Neuronal stem cell (in vitro differentiated cells): Measurements from ENCODE around the gene RPL37A.

Experiments used
- DNase-seq: peaks from one replicate; pipeline ENCODE4 v3.0.0-alpha.2; 2013; ENCODE audit warnings: low spot score
- H2AFZ ChIP-seq: one replicate; pipeline ENCODE4 v1.6.1; 2013; ENCODE audit warnings: mild to moderate bottlenecking, low read length, inconsistent platforms
- H2AK5ac ChIP-seq: 2 replicates; pipeline ENCODE4 v1.6.1; 2013; ENCODE audit warnings: low read depth, mild to moderate bottlenecking, inconsistent platforms, low read length, moderate library complexity, mixed read lengths
- H2BK120ac ChIP-seq: 2 replicates; pipeline ENCODE4 v1.6.1; 2013; ENCODE audit warnings: low read depth, mild to moderate bottlenecking, inconsistent platforms, low read length, moderate library complexity, mixed read lengths
- H2BK12ac ChIP-seq: one replicate; pipeline ENCODE4 v1.6.1; 2013; ENCODE audit warnings: low read length, inconsistent platforms
- H2BK15ac ChIP-seq: 2 replicates; pipeline ENCODE4 v1.6.1; 2013; ENCODE audit warnings: mild to moderate bottlenecking, low read length, inconsistent platforms, mixed read lengths
- H2BK5ac ChIP-seq: one replicate; pipeline ENCODE4 v1.6.1; 2013; ENCODE audit warnings: inconsistent platforms, mild to moderate bottlenecking, low read length, moderate library complexity
- H3K14ac ChIP-seq: one replicate; pipeline ENCODE4 v1.6.1; 2013; ENCODE audit warnings: low read length, inconsistent platforms
- H3K18ac ChIP-seq: 2 replicates; pipeline ENCODE4 v1.6.1; 2013; ENCODE audit warnings: low read length, inconsistent platforms
- H3K23ac ChIP-seq: 2 replicates; pipeline ENCODE4 v1.6.1; 2013; ENCODE audit warnings: low read depth, mild to moderate bottlenecking, mixed read lengths, low read length, inconsistent platforms; ENCODE audit not compliant: poor library complexity
- H3K27ac ChIP-seq: replicated peaks from 3 replicates; pipeline ENCODE4 v1.5.1; 2013; ENCODE audit warnings: low read length, inconsistent platforms
- H3K27me3 ChIP-seq, 3 experiments: 2 replicates each; pipeline ENCODE4 v1.6.1; 2013; ENCODE audit warnings: low read length in 3 of 3, mild to moderate bottlenecking in 2 of 3, inconsistent platforms in 1 of 3, low read depth in 1 of 3, mixed read lengths in 1 of 3, moderate library complexity in 1 of 3; ENCODE audit not compliant: control insufficient read depth in 3 of 3, insufficient read depth in 3 of 3
- H3K36me3 ChIP-seq, 2 donors: replicated peaks in 1 of 2; 2 replicates each; pipeline ENCODE4 v1.6.1; 2013; ENCODE audit warnings: low read length in 2 of 2; ENCODE audit not compliant: control insufficient read depth in 2 of 2, insufficient read depth in 2 of 2
- H3K4ac ChIP-seq: 2 replicates; pipeline ENCODE4 v1.6.1; 2013; ENCODE audit warnings: inconsistent platforms, mild to moderate bottlenecking, low read length, moderate library complexity
- H3K4me1 ChIP-seq, 2 donors: 1 replicate in 1 of 2; 2 replicates in 1 of 2; pipeline ENCODE4 v1.6.1; 2013; ENCODE audit warnings: low read length in 2 of 2, low read depth in 1 of 2; ENCODE audit not compliant: control insufficient read depth in 2 of 2, insufficient read depth in 1 of 2
- H3K4me2 ChIP-seq: one replicate; pipeline ENCODE4 v1.6.1; 2013; ENCODE audit warnings: mild to moderate bottlenecking, low read length, inconsistent platforms; ENCODE audit not compliant: insufficient read depth, poor library complexity, severe bottlenecking
- H3K4me3 ChIP-seq, 2 donors: 2 replicates each; pipeline ENCODE4 v1.5.1; 2013; ENCODE audit warnings: low read length in 2 of 2, mild to moderate bottlenecking in 2 of 2, inconsistent platforms in 1 of 2, moderate library complexity in 1 of 2
- H3K79me1 ChIP-seq: one replicate; pipeline ENCODE4 v1.6.1; 2013; ENCODE audit warnings: low read depth, mild to moderate bottlenecking, inconsistent platforms, low read length, moderate library complexity
- H3K9ac ChIP-seq: one replicate; pipeline ENCODE4 v1.6.1; 2013; ENCODE audit warnings: mild to moderate bottlenecking, low read depth, low read length, inconsistent platforms; ENCODE audit not compliant: poor library complexity
- H3K9me3 ChIP-seq, 2 donors: replicated peaks in 1 of 2; 2 replicates each; pipeline versions ENCODE3 to v1.6.1; 2013; ENCODE audit warnings: low read length in 2 of 2, mild to moderate bottlenecking in 2 of 2, inconsistent platforms in 1 of 2, low read depth in 1 of 2, mixed read lengths in 1 of 2, moderate library complexity in 1 of 2; ENCODE audit not compliant: control insufficient read depth in 2 of 2, insufficient read depth in 1 of 2
- H4K8ac ChIP-seq: one replicate; pipeline ENCODE4 v1.6.1; 2013; ENCODE audit warnings: low read depth, mild to moderate bottlenecking, inconsistent platforms, low read length, moderate library complexity
- H4K91ac ChIP-seq: one replicate; pipeline ENCODE4 v1.6.1; 2013; ENCODE audit warnings: low read length, low read depth, mild to moderate bottlenecking, inconsistent platforms; ENCODE audit not compliant: poor library complexity
- WGBS, 2 donors: extraction: QIAGEN DNeasy Blood & Tissue Kit; methylation state at CpG; one replicate each; pipeline ENCODE4 v1.1.7; 2013; ENCODE audit warnings: missing lambda C conversion rate in 2 of 2, mixed read lengths in 1 of 2; ENCODE audit not compliant: insufficient read length in 2 of 2, insufficient replicate concordance in 1 of 2; ENCODE audit errors: extremely low coverage in 2 of 2; 5-methylcytosine and 5-hydroxymethylcytosine counted together

Gene RPL37A

GRCh38 chr2:216463148-216463547 is 35.5 kb upstream of the RPL37A start:
- no peak overlapping the region for H3K14ac ChIP-seq

GRCh38 chr2:216464104-216464720 is 34.4 kb upstream of the RPL37A start:
- Histone ChIP-seq H3K4ac (no peak overlapping the region), H2BK15ac (no peak overlapping the region), H3K18ac (no peak overlapping the region), H2BK120ac (no peak overlapping the region), H4K8ac (no peak overlapping the region), H3K4me1 (peaks cover 0 to 3% of the 10 kb centered on the region in 2 donors), H3K27me3 (no peaks in the 10 kb centered on the region), H3K27ac (no peak overlapping the region), H2AK5ac (no peak overlapping the region), H3K36me3 (peaks cover 6 to 25% of the 10 kb centered on the region in 2 donors), H2AFZ (no peak overlapping the region), H3K9ac (no peak overlapping the region), H3K79me1 (no peaks in the 10 kb centered on the region), H3K4me3 (no peak overlapping the region), H2BK5ac (no peak overlapping the region), H4K91ac (no peak overlapping the region), H3K23ac (no peak overlapping the region), H3K9me3 (no peaks in the 10 kb centered on the region), H3K14ac (no peak overlapping the region), H3K4me2 (no peak overlapping the region), H2BK12ac (no peak overlapping the region)
- DNase-seq = no peak
- no CpG with 5 or more reads among the region's 6 CpGs for WGBS, 2 donors

More at GRCh38 chr2:216463148-216463547, 35.5 kb upstream of the RPL37A start:
- Histone ChIP-seq H3K9ac (no peak overlapping the region), H3K9me3 (no peaks in the 10 kb centered on the region), H2AK5ac (no peak overlapping the region), H3K36me3 (peaks cover 6 to 21% of the 10 kb centered on the region in 2 donors), H2AFZ (no peak overlapping the region), H3K23ac (no peak overlapping the region), H3K27ac (no peak overlapping the region), H3K4me1 (peaks cover 0 to 3% of the 10 kb centered on the region in 2 donors), H3K4ac (no peak overlapping the region), H2BK120ac (no peak overlapping the region), H3K18ac (no peak overlapping the region), H3K4me2 (no peak overlapping the region), H2BK15ac (no peak overlapping the region), H3K4me3 (no peak overlapping the region), H4K91ac (no peak overlapping the region), H3K27me3 (no peaks in the 10 kb centered on the region), H2BK12ac (no peak overlapping the region), H3K79me1 (no peaks in the 10 kb centered on the region), H4K8ac (no peak overlapping the region), H2BK5ac (no peak overlapping the region)
- DNase-seq = no peak
- WGBS, 2 donors = no CpG with 5 or more reads among the region's 2 CpGs

- no peak overlapping the region for H3K4me3 ChIP-seq
- no peaks in the 10 kb centered on the region for H3K79me1 ChIP-seq
- WGBS, 2 donors = no CpG with 5 or more reads among the region's 5 CpGs
- no peak overlapping the region for H3K9ac ChIP-seq
- H2BK5ac ChIP-seq = no peak overlapping the region
- no peak overlapping the region for H3K23ac ChIP-seq
- no peak overlapping the region for H2BK120ac ChIP-seq
- H3K27ac ChIP-seq = no peak overlapping the region
- H4K8ac ChIP-seq = no peak overlapping the region
- no peak overlapping the region for H3K4ac ChIP-seq
- no peaks in the 10 kb centered on the region for H3K27me3 ChIP-seq
- no peak overlapping the region for H2BK12ac ChIP-seq
- H3K36me3 ChIP-seq = peaks cover 8 to 29% of the 10 kb centered on the region in 2 donors
- H3K14ac ChIP-seq = no peak overlapping the region
- no peak overlapping the region for H2AFZ ChIP-seq
- H3K4me2 ChIP-seq = no peak overlapping the region
- H2AK5ac ChIP-seq = no peak overlapping the region
- H4K91ac ChIP-seq = no peak overlapping the region
- peaks cover 0 to 3% of the 10 kb centered on the region in 2 donors for H3K4me1 ChIP-seq
- H3K18ac ChIP-seq = no peak overlapping the region
- DNase-seq = no peak
- no peaks in the 10 kb centered on the region for H3K9me3 ChIP-seq
- no peak overlapping the region for H2BK15ac ChIP-seq
Measured at GRCh38 chr2:216465579-216466195, 33.0 kb upstream of the RPL37A start.

GRCh38 chr2:216467845-216468244 is 30.8 kb upstream of the RPL37A start:
- H2AK5ac ChIP-seq = no peak overlapping the region
- no peak overlapping the region for H2BK15ac ChIP-seq
- H4K8ac ChIP-seq = no peak overlapping the region
- whole genome bisulfite sequencing, 2 donors = no CpG with 5 or more reads among the region's 4 CpGs
- H3K23ac ChIP-seq = no peak overlapping the region
- DNase-seq = no peak
- H3K27ac ChIP-seq = no peak overlapping the region
- no peak overlapping the region for H3K4me3 ChIP-seq
- no peak overlapping the region for H2AFZ ChIP-seq
- H3K79me1 ChIP-seq = no peaks in the 10 kb centered on the region
- H3K18ac ChIP-seq = no peak overlapping the region
- H3K9ac ChIP-seq = no peak overlapping the region
- H2BK5ac ChIP-seq = no peak overlapping the region
- H3K4me1 ChIP-seq = peaks cover 0 to 3% of the 10 kb centered on the region in 2 donors
- H3K9me3 ChIP-seq = no peaks in the 10 kb centered on the region
- H3K14ac ChIP-seq = no peak overlapping the region
- H3K36me3 ChIP-seq = peaks cover 8 to 38% of the 10 kb centered on the region in 2 donors
- H3K27me3 ChIP-seq = no peaks in the 10 kb centered on the region
- H4K91ac ChIP-seq = no peak overlapping the region
- H3K4ac ChIP-seq = no peak overlapping the region
- no peak overlapping the region for H2BK12ac ChIP-seq
- no peak overlapping the region for H3K4me2 ChIP-seq
- no peak overlapping the region for H2BK120ac ChIP-seq
